ENCODE measurements around the gene ANO2. TPM values are rescaled to one million over a fixed set of nuclear protein-coding genes. Genes with fewer than 3 reads are reported as not detected.

The ANO2 gene
- total and polyA plus RNA-seq, 2 donors (not counting 3 experiments of a cell fraction or from before 2014, with no cell fraction given) = 15.4 to 65.0 TPM

DNA sequence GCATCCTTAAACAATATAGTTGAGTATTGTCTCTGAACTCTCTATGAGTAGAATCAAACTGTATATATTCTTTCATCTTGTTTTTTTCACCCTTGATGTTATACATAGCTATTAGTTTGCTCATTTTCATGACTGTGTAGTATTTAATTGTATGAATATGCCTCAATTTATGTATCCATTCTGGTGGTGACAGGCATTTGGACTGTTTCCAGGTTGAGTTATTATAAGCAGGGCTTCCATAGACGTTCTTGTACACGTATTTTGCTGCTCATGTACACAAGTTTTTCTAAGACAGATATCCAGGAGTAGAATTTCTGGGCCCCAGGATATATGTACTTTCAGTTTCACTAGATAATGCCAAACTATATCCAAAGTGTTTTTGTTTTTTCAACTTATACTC, 301.8 kb downstream of the ANO2 start:
- DNase-seq (ENCODE audit: low read depth, low spot score) = no peak
- peaks cover 1% of the 10 kb centered on the region for H4K20me1 ChIP-seq (replicated peaks; ENCODE audit: control insufficient read depth, extremely low read depth, insufficient read depth, low read length)
- no peak overlapping the region for H3K4me2 ChIP-seq (ENCODE audit: insufficient read depth, low read length)
- no peaks in the 10 kb centered on the region for H3K9me3 ChIP-seq (replicated peaks; ENCODE audit: control insufficient read depth, insufficient read depth, low read length)
- H3K79me2 ChIP-seq (ENCODE audit: control insufficient read depth, insufficient read depth, low read length) = no peaks in the 10 kb centered on the region
- intact Hi-C loops (cut with micrococcal nuclease) (no loop called here), dilution Hi-C loops (cut with MboI; ENCODE audit: extremely low pct_ligation_motif_present, low sequenced_read_pairs) (no loop called here)
- H2AFZ ChIP-seq (ENCODE audit: low read depth, low read length) = no peak overlapping the region
- no peak overlapping the region for H3K27ac ChIP-seq (ENCODE audit: insufficient read depth, low read depth, low read length)
- FAIRE-seq = no peak
- no peak overlapping the region for H3K4me3 ChIP-seq (replicated peaks in 1 of 3; ENCODE audit: insufficient read depth in 1 of 3, low read depth in 1 of 3, low read length in 3 of 3)
- peaks cover 0 to 3% of the 10 kb centered on the region in 2 experiments for H3K36me3 ChIP-seq (ENCODE audit: control insufficient read depth in 2 of 2, extremely low read depth in 1 of 2, insufficient read depth in 2 of 2, low read length in 2 of 2)
- TF ChIP-seq FOS (IDR thresholded peaks at IDR 0.05; ENCODE audit: borderline replicate concordance, insufficient read depth, low read length) = no peak
- no peak for TF ChIP-seq EZH2 (IDR thresholded peaks at IDR 0.05; ENCODE audit: borderline replicate concordance, low read depth, low read length, severe bottlenecking)
- no peak for TF ChIP-seq POLR2A (IDR thresholded peaks at IDR 0.05; ENCODE audit: low read depth, low read length)
- TF ChIP-seq MAX (IDR thresholded peaks at IDR 0.05; ENCODE audit: insufficient read depth, insufficient read length) = no peak
- TF ChIP-seq GATA2 (IDR thresholded peaks at IDR 0.05; ENCODE audit: insufficient read depth, insufficient read length, low read depth, low read length) = no peak
- ChIA-PET POLR2A (no interaction called here), CTCF (no interaction called here)
- H3K9me1 ChIP-seq (replicated peaks; ENCODE audit: control insufficient read depth, extremely low read depth, insufficient read depth, low read length) = no peaks in the 10 kb centered on the region
- no TSS peak for BruUV-seq (replicated peaks)
- H3K9ac ChIP-seq (replicated peaks; ENCODE audit: extremely low read depth, insufficient read depth, low read length) = no peak overlapping the region
- H3K27me3 ChIP-seq (ENCODE audit: control insufficient read depth in 2 of 2, insufficient read depth in 2 of 2, low read length in 2 of 2) = no peaks in the 10 kb centered on the region
- no peaks in the 10 kb centered on the region for H3K4me1 ChIP-seq (ENCODE audit: control insufficient read depth, extremely low read depth, insufficient read depth, low read length)

DNA sequence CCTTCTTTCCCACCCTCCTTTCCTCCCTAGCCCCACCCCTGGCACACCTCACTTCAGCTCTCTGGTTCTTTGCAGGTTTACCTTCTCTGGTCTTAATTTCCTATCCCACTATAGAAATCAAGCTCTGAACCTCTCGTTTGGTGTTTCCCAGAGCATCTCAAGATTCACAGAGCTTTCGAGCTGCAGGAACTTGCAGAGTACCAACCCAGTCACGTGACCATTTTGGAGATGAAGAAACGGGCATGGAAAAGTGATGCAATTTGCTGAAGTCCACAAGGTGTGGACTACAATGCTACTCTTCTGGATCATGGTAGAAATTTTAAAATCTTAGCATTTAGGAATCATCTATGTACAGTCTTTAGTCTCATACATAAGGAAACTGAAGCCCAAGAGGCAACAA, 307.4 kb downstream of the ANO2 start:
- H3K9me1 ChIP-seq (replicated peaks; ENCODE audit: control insufficient read depth, extremely low read depth, insufficient read depth, low read length) = no peaks in the 10 kb centered on the region
- TF ChIP-seq MAX (IDR thresholded peaks at IDR 0.05; ENCODE audit: insufficient read depth, insufficient read length) (no peak), POLR2AphosphoS5 (IDR thresholded peaks at IDR 0.05; ENCODE audit: insufficient read depth, low read depth, low read length) (no peak), JUN (IDR thresholded peaks at IDR 0.05; ENCODE audit: borderline replicate concordance, insufficient read depth, insufficient read length, low read depth) (no peak), GATA2 (IDR thresholded peaks at IDR 0.05; ENCODE audit: insufficient read depth, insufficient read length, low read depth, low read length) (no peak), CTCF (IDR thresholded peaks at IDR 0.05; ENCODE audit: extremely low read depth in 1 of 2, insufficient read depth in 1 of 2, low read depth in 1 of 2, low read length in 2 of 2) (no peak), POLR2A (IDR thresholded peaks at IDR 0.05; ENCODE audit: low read depth, low read length) (no peak), EZH2 (IDR thresholded peaks at IDR 0.05; ENCODE audit: borderline replicate concordance, low read depth, low read length, severe bottlenecking) (no peak), FOS (IDR thresholded peaks at IDR 0.05; ENCODE audit: borderline replicate concordance, insufficient read depth, low read length) (no peak), MYC (IDR thresholded peaks at IDR 0.05; ENCODE audit: low read depth, low read length) (no peak)
- FAIRE-seq (no peak), DNase-seq (ENCODE audit: low read depth, low spot score) (no peak)
- H2AFZ ChIP-seq (ENCODE audit: low read depth, low read length) = no peak overlapping the region
- ChIA-PET CTCF (no interaction called here), POLR2A (no interaction called here)
- H3K27me3 ChIP-seq (ENCODE audit: control insufficient read depth in 2 of 2, insufficient read depth in 2 of 2, low read length in 2 of 2) = peaks cover 0 to 2% of the 10 kb centered on the region in 2 experiments
- H3K4me1 ChIP-seq (ENCODE audit: control insufficient read depth, extremely low read depth, insufficient read depth, low read length) = no peaks in the 10 kb centered on the region
- no peak overlapping the region for H3K4me3 ChIP-seq (replicated peaks in 1 of 3; ENCODE audit: insufficient read depth in 1 of 3, low read depth in 1 of 3, low read length in 3 of 3)
- no peaks in the 10 kb centered on the region for H3K79me2 ChIP-seq (ENCODE audit: control insufficient read depth, insufficient read depth, low read length)
- H3K36me3 ChIP-seq (ENCODE audit: control insufficient read depth in 2 of 2, extremely low read depth in 1 of 2, insufficient read depth in 2 of 2, low read length in 2 of 2) = peaks cover 0 to 2% of the 10 kb centered on the region in 2 experiments
- no TSS peak for BruUV-seq (replicated peaks)
- H3K27ac ChIP-seq (ENCODE audit: insufficient read depth, low read depth, low read length) = no peak overlapping the region
- intact Hi-C loops (cut with micrococcal nuclease) (no loop called here), dilution Hi-C loops (cut with MboI; ENCODE audit: extremely low pct_ligation_motif_present, low sequenced_read_pairs) (no loop called here)
- H3K4me2 ChIP-seq (ENCODE audit: insufficient read depth, low read length) = no peak overlapping the region
- no peaks in the 10 kb centered on the region for H3K9me3 ChIP-seq (replicated peaks; ENCODE audit: control insufficient read depth, insufficient read depth, low read length)
- no peak overlapping the region for H3K9ac ChIP-seq (replicated peaks; ENCODE audit: extremely low read depth, insufficient read depth, low read length)
- H4K20me1 ChIP-seq (replicated peaks; ENCODE audit: control insufficient read depth, extremely low read depth, insufficient read depth, low read length) = no peaks in the 10 kb centered on the region
